ENCODE measurements around the gene SULT1C4. TPM values are rescaled to one million over a fixed set of nuclear protein-coding genes. Genes with fewer than 3 reads are reported as not detected.
"Not testable (repeated sequence)": the region's sequence is repeated elsewhere in the genome, so short reads cannot be mapped to it uniquely, and the experiment has no call there.

The SULT1C4 gene
- total RNA-seq, 3 donors from 2014 or later = 1.4 to 19.8 (median 5.9) TPM

GRCh38 chr2:108355906-108356734 is 21.6 kb upstream of the SULT1C4 start:
- H3K4me1 ChIP-seq = no peaks in the 10 kb centered on the region
- H3K27ac ChIP-seq = no peak overlapping the region
- DNase-seq (ENCODE audit: low spot score in 2 of 2) = no peak
- no peaks in the 10 kb centered on the region for H3K9me3 ChIP-seq
- no peaks in the 10 kb centered on the region for H3K36me3 ChIP-seq
- H3K4me3 ChIP-seq = no peak overlapping the region
- no peak for TF ChIP-seq POLR2AphosphoS5 (IDR thresholded peaks at IDR 0.05)
- no peak for TF ChIP-seq CTCF (IDR thresholded peaks at IDR 0.05)
- TF ChIP-seq POLR2A (IDR thresholded peaks at IDR 0.05) = no peak
- intact Hi-C loops (cut with DNase I; ENCODE audit: low total_unique reads) = no loop called here
- H3K27me3 ChIP-seq = no peaks in the 10 kb centered on the region

GRCh38 chr2:108359336-108359735 is 18.4 kb upstream of the SULT1C4 start:
- H3K36me3 ChIP-seq; H3K4me3 ChIP-seq; H3K27ac ChIP-seq; H3K4me1 ChIP-seq; DNase-seq (ENCODE audit: low spot score in 2 of 2); H3K9me3 ChIP-seq; intact Hi-C loops (cut with DNase I; ENCODE audit: low total_unique reads); H3K27me3 ChIP-seq: not testable (repeated sequence)

GRCh38 chr2:108360776-108361468 is 16.8 kb upstream of the SULT1C4 start:
- DNase-seq (ENCODE audit: low spot score in 2 of 2) = no peak
- H3K27me3 ChIP-seq = no peaks in the 10 kb centered on the region
- H3K27ac ChIP-seq = no peak overlapping the region
- H3K4me3 ChIP-seq = no peak overlapping the region
- no peaks in the 10 kb centered on the region for H3K9me3 ChIP-seq
- H3K36me3 ChIP-seq = no peaks in the 10 kb centered on the region
- no peaks in the 10 kb centered on the region for H3K4me1 ChIP-seq
- intact Hi-C loops (cut with DNase I; ENCODE audit: low total_unique reads) = no loop called here
- no peak for TF ChIP-seq POLR2A (IDR thresholded peaks at IDR 0.05)
- TF ChIP-seq POLR2AphosphoS5 (IDR thresholded peaks at IDR 0.05) = no peak
- TF ChIP-seq CTCF (IDR thresholded peaks at IDR 0.05) = no peak

- no peaks in the 10 kb centered on the region for H3K36me3 ChIP-seq
- H3K4me3 ChIP-seq = no peak overlapping the region
- no peaks in the 10 kb centered on the region for H3K9me3 ChIP-seq
- no peak overlapping the region for H3K27ac ChIP-seq
- no peaks in the 10 kb centered on the region for H3K27me3 ChIP-seq
- no peak for TF ChIP-seq POLR2AphosphoS5 (IDR thresholded peaks at IDR 0.05)
- no peak for DNase-seq (ENCODE audit: low spot score in 2 of 2)
- no peaks in the 10 kb centered on the region for H3K4me1 ChIP-seq
- intact Hi-C loops (cut with DNase I; ENCODE audit: low total_unique reads) = no loop called here
These were observed 14.5 kb upstream of the SULT1C4 start for GRCh38 chr2:108363024-108363907.

- Histone ChIP-seq H3K27me3 (no peaks in the 10 kb centered on the region), H3K27ac (no peak overlapping the region), H3K36me3 (no peaks in the 10 kb centered on the region), H3K9me3 (no peaks in the 10 kb centered on the region), H3K4me1 (no peaks in the 10 kb centered on the region), H3K4me3 (no peak overlapping the region)
- intact Hi-C loops (cut with DNase I; ENCODE audit: low total_unique reads) = no loop called here
- DNase-seq (ENCODE audit: low spot score in 2 of 2) = no peak
- TF ChIP-seq POLR2A (IDR thresholded peaks at IDR 0.05) (no peak), CTCF (IDR thresholded peaks at IDR 0.05) (no peak), POLR2AphosphoS5 (IDR thresholded peaks at IDR 0.05) (no peak)
These were observed 13.9 kb upstream of the SULT1C4 start for GRCh38 chr2:108363908-108364225.

All from breast epithelium (tissue), 4 donors.